ENCODE results near the gene EIF6.

Gene EIF6

DNA sequence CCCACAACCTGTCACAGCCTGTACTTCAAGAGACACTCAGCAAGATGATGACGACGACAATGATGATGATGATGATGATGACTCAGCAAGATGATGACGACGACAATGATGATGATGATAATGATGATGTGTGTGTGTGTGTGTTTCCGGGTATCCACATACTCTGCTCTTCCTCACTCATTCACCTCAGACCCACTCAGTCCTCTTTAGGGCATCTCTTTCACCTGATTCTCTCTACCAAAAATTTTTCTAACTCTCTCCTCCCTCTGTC, 1.2 kb upstream of the EIF6 start (continued):
- TF ChIP-seq, protein P1, sequence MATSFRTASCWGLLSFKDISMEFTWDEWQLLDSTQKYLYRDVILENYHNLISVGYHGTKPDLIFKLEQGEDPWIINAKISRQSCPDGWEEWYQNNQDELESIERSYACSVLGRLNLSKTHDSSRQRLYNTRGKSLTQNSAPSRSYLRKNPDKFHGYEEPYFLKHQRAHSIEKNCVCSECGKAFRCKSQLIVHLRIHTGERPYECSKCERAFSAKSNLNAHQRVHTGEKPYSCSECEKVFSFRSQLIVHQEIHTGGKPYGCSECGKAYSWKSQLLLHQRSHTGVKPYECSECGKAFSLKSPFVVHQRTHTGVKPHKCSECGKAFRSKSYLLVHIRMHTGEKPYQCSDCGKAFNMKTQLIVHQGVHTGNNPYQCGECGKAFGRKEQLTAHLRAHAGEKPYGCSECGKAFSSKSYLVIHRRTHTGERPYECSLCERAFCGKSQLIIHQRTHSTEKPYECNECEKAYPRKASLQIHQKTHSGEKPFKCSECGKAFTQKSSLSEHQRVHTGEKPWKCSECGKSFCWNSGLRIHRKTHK (tag by site-specific recombination; IDR thresholded peaks at IDR 0.05) = 0 out of 2 replicates have a peak, but pooled peaks have one; percentile 10
- TF ChIP-seq KLF16 (tag by site-specific recombination; IDR thresholded peaks at IDR 0.05) (no peak), ZNF335 (tag by site-specific recombination; conservative IDR thresholded peaks at IDR 0.05) (no peak; the same call in 1 of the 2 replicates), ZBTB21 (tag by site-specific recombination; IDR thresholded peaks at IDR 0.05) (peak; percentile 99), ZNF146 (tag by site-specific recombination; IDR thresholded peaks at IDR 0.05) (0 out of 2 replicates have a peak, but pooled peaks have one; percentile 33), ZNF629 (tag by site-specific recombination; IDR thresholded peaks at IDR 0.05) (peak; percentile 99), ZNF366 (tag by site-specific recombination; conservative IDR thresholded peaks at IDR 0.05) (peak; percentile 73), ZNF2 (tag by site-specific recombination; IDR thresholded peaks at IDR 0.05) (0 out of 2 replicates have a peak, but pooled peaks have one; percentile 21), ZBTB17 (tag by site-specific recombination; IDR thresholded peaks at IDR 0.05) (peak; percentile 24; the same call in 1 of the 2 replicates), ZBTB8A (tag by site-specific recombination; IDR thresholded peaks at IDR 0.05) (no peak), ZNF707 (tag by site-specific recombination; IDR thresholded peaks at IDR 0.05) (no peak), ZNF658 (tag by site-specific recombination; IDR thresholded peaks at IDR 0.05) (0 out of 2 replicates have a peak, but pooled peaks have one; percentile 52), ZNF558 (tag by site-specific recombination; IDR thresholded peaks at IDR 0.05) (peak; percentile 18; the same call in 1 of the 2 replicates), SCRT1 (tag by site-specific recombination; IDR thresholded peaks at IDR 0.05; ENCODE audit: borderline replicate concordance) (no peak), ZNF76 (tag by site-specific recombination; IDR thresholded peaks at IDR 0.05; ENCODE audit: borderline replicate concordance, low read depth) (0 out of 2 replicates have a peak, but pooled peaks have one; percentile 29), ZSCAN16 (tag by site-specific recombination; IDR thresholded peaks at IDR 0.05) (no peak), ZBTB7A (tag by site-specific recombination; IDR thresholded peaks at IDR 0.05; ENCODE audit: low read depth) (0 out of 2 replicates have a peak, but pooled peaks have one; percentile 32), KLF8 (tag by site-specific recombination; IDR thresholded peaks at IDR 0.05) (no peak), BCL11A (tag by site-specific recombination; IDR thresholded peaks at IDR 0.05; ENCODE audit: low read depth) (no peak), ZNF169 (tag by site-specific recombination; IDR thresholded peaks at IDR 0.05) (peak; percentile 76), ZNF670 (tag by site-specific recombination; IDR thresholded peaks at IDR 0.05; ENCODE audit: low read depth) (no peak), GLI4 (tag by site-specific recombination; IDR thresholded peaks at IDR 0.05) (no peak), ZFHX2 (tag by site-specific recombination; conservative IDR thresholded peaks at IDR 0.05) (no peak), ZNF560 (tag by site-specific recombination; IDR thresholded peaks at IDR 0.05; ENCODE audit: borderline replicate concordance) (no peak), PRDM1 (tag by site-specific recombination; IDR thresholded peaks at IDR 0.05) (0 out of 2 replicates have a peak, but pooled peaks have one; percentile 8), ZNF621 (tag by site-specific recombination; IDR thresholded peaks at IDR 0.05) (peak; percentile 77; the same call in 1 of the 2 replicates), ZSCAN30 (tag by site-specific recombination; IDR thresholded peaks at IDR 0.05) (no peak), ZSCAN23 (tag by site-specific recombination; IDR thresholded peaks at IDR 0.05) (no peak)
- TF ChIP-seq, protein P2, sequence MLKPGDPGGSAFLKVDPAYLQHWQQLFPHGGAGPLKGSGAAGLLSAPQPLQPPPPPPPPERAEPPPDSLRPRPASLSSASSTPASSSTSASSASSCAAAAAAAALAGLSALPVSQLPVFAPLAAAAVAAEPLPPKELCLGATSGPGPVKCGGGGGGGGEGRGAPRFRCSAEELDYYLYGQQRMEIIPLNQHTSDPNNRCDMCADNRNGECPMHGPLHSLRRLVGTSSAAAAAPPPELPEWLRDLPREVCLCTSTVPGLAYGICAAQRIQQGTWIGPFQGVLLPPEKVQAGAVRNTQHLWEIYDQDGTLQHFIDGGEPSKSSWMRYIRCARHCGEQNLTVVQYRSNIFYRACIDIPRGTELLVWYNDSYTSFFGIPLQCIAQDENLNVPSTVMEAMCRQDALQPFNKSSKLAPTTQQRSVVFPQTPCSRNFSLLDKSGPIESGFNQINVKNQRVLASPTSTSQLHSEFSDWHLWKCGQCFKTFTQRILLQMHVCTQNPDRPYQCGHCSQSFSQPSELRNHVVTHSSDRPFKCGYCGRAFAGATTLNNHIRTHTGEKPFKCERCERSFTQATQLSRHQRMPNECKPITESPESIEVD (tag by site-specific recombination; IDR thresholded peaks at IDR 0.05) = no peak
- TF ChIP-seq, protein P3, sequence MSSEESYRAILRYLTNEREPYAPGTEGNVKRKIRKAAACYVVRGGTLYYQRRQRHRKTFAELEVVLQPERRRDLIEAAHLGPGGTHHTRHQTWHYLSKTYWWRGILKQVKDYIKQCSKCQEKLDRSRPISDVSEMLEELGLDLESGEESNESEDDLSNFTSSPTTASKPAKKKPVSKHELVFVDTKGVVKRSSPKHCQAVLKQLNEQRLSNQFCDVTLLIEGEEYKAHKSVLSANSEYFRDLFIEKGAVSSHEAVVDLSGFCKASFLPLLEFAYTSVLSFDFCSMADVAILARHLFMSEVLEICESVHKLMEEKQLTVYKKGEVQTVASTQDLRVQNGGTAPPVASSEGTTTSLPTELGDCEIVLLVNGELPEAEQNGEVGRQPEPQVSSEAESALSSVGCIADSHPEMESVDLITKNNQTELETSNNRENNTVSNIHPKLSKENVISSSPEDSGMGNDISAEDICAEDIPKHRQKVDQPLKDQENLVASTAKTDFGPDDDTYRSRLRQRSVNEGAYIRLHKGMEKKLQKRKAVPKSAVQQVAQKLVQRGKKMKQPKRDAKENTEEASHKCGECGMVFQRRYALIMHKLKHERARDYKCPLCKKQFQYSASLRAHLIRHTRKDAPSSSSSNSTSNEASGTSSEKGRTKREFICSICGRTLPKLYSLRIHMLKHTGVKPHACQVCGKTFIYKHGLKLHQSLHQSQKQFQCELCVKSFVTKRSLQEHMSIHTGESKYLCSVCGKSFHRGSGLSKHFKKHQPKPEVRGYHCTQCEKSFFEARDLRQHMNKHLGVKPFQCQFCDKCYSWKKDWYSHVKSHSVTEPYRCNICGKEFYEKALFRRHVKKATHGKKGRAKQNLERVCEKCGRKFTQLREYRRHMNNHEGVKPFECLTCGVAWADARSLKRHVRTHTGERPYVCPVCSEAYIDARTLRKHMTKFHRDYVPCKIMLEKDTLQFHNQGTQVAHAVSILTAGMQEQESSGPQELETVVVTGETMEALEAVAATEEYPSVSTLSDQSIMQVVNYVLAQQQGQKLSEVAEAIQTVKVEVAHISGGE (tag by site-specific recombination; conservative IDR thresholded peaks at IDR 0.05; ENCODE audit: low read depth) = no peak
- TF ChIP-seq, protein P4, sequence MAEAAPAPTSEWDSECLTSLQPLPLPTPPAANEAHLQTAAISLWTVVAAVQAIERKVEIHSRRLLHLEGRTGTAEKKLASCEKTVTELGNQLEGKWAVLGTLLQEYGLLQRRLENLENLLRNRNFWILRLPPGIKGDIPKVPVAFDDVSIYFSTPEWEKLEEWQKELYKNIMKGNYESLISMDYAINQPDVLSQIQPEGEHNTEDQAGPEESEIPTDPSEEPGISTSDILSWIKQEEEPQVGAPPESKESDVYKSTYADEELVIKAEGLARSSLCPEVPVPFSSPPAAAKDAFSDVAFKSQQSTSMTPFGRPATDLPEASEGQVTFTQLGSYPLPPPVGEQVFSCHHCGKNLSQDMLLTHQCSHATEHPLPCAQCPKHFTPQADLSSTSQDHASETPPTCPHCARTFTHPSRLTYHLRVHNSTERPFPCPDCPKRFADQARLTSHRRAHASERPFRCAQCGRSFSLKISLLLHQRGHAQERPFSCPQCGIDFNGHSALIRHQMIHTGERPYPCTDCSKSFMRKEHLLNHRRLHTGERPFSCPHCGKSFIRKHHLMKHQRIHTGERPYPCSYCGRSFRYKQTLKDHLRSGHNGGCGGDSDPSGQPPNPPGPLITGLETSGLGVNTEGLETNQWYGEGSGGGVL (tag by site-specific recombination; IDR thresholded peaks at IDR 0.05) = peak; percentile 79

Data from HEK293 (cell line).